H1 (cell line): Measurements from ENCODE around the gene ELFN2. TPM values are rescaled to one million over a fixed set of nuclear protein-coding genes. Genes with fewer than 3 reads are reported as not detected.

Source experiments
- CTCF ChIA-PET: fragments of 300-600 bp; sonication (Branson Sonifier 250); formaldehyde crosslinking; loops from one replicate; lab custom pipeline; 2021; ENCODE audit not compliant: partially characterized antibody; lab: Charles Lee
- POLR2A ChIA-PET: fragments of 300-600 bp; sonication (Branson Sonifier 250); formaldehyde crosslinking; loops from one replicate; lab custom pipeline; 2021; ENCODE audit warnings: inconsistent platforms; ENCODE audit not compliant: partially characterized antibody; lab: Charles Lee
- DNase-seq, 2 experiments: peaks; one replicate each; pipeline versions ENCODE4 v3.0.0 to v3.0.0-alpha.2; 2010 to 2022; ENCODE audit warnings: low spot score in 2 of 2, low read depth in 1 of 2, mixed read lengths in 1 of 2
- FAIRE-seq: peaks from 2 replicates; lab custom pipeline; 2011; peaks lifted over from hg19 to GRCh38; lab: Jason Lieb, UNC
- H2AFZ ChIP-seq: 2 replicates; pipeline ENCODE4 v1.8.1; 2012; ENCODE audit warnings: low read length, inconsistent platforms
- H2AK5ac ChIP-seq: 2 replicates; pipeline ENCODE4 v1.6.1; 2013; ENCODE audit warnings: low read depth, low read length
- H2BK120ac ChIP-seq: replicated peaks from 2 replicates; pipeline ENCODE3; 2013; ENCODE audit warnings: low read depth, low read length, inconsistent platforms
- H2BK12ac ChIP-seq: 2 replicates; pipeline ENCODE4 v1.6.1; 2013; ENCODE audit warnings: low read depth, low read length
- H2BK15ac ChIP-seq: 2 replicates; pipeline ENCODE4 v1.6.1; 2013; ENCODE audit warnings: low read length
- H2BK20ac ChIP-seq: 2 replicates; pipeline ENCODE4 v1.6.1; 2013; ENCODE audit warnings: low read length
- H2BK5ac ChIP-seq: 2 replicates; pipeline ENCODE4 v1.6.1; 2013; ENCODE audit warnings: low read depth, low read length
- H3K14ac ChIP-seq: 2 replicates; pipeline ENCODE4 v1.6.1; 2013; ENCODE audit warnings: inconsistent platforms; ENCODE audit not compliant: insufficient read length
- H3K18ac ChIP-seq: 2 replicates; pipeline ENCODE4 v1.6.1; 2013; ENCODE audit warnings: low read length; ENCODE audit errors: extremely low read depth
- H3K23ac ChIP-seq: 2 replicates; pipeline ENCODE4 v1.6.1; 2013; ENCODE audit warnings: inconsistent platforms; ENCODE audit not compliant: insufficient read length
- H3K23me2 ChIP-seq: 2 replicates; pipeline ENCODE4 v1.6.1; 2013; ENCODE audit warnings: low read depth, low read length
- H3K27ac ChIP-seq: 2 replicates; pipeline ENCODE4 v1.6.1; 2011; ENCODE audit warnings: low read depth, low read length, inconsistent platforms
- H3K27me3 ChIP-seq, 4 experiments: replicated peaks in 1 of 4; 1 replicate in 1 of 4; 2 replicates in 3 of 4; pipeline versions ENCODE4 v1.6.1 to v1.8.1; 2011 to 2013; ENCODE audit warnings: low read length in 3 of 4, mild to moderate bottlenecking in 3 of 4, inconsistent platforms in 2 of 4, mixed read lengths in 2 of 4, moderate library complexity in 1 of 4; ENCODE audit not compliant: control insufficient read depth in 3 of 4, insufficient read depth in 3 of 4; ENCODE audit errors: extremely low read depth in 1 of 4
- H3K36me3 ChIP-seq, 4 experiments: 2 replicates each; pipeline versions ENCODE4 v1.6.1 to v1.8.1; 2011 to 2013; ENCODE audit warnings: mild to moderate bottlenecking in 4 of 4, low read length in 3 of 4, moderate library complexity in 2 of 4, control low read depth in 1 of 4, inconsistent platforms in 1 of 4; ENCODE audit not compliant: insufficient read depth in 4 of 4, control insufficient read depth in 2 of 4
- H3K4ac ChIP-seq: replicated peaks from 2 replicates; pipeline ENCODE3; 2013; ENCODE audit warnings: low read length, low read depth, mixed read lengths, inconsistent platforms; ENCODE audit not compliant: insufficient read length
- H3K4me1 ChIP-seq, 4 experiments: replicated peaks in 1 of 4; 1 replicate in 1 of 4; 2 replicates in 3 of 4; pipeline versions ENCODE4 v1.6.1 to v1.8.1; 2011 to 2013; ENCODE audit warnings: low read length in 3 of 4, inconsistent platforms in 2 of 4, mixed read lengths in 1 of 4; ENCODE audit not compliant: insufficient read depth in 4 of 4, control insufficient read depth in 3 of 4
- H3K4me2 ChIP-seq, 2 experiments: 2 replicates each; pipeline versions ENCODE4 v1.6.1 to v1.8.1; 2011 to 2013; ENCODE audit warnings: low read depth in 2 of 2, low read length in 2 of 2, control low read depth in 1 of 2, inconsistent platforms in 1 of 2, mild to moderate bottlenecking in 1 of 2; ENCODE audit not compliant: insufficient read depth in 1 of 2
- H3K4me3 ChIP-seq, 4 experiments: fragments of 200-600, 300-600 bp in 1 of 4; sonication (generic), shearing (Covaris generic), sonication (Bioruptor Twin) in 1 of 4; 2 replicates each; pipeline versions ENCODE4 v1.5.1 to v1.8.1; 2011 to 2016; ENCODE audit warnings: low read length in 4 of 4, low read depth in 3 of 4, control low read depth in 2 of 4, inconsistent platforms in 2 of 4, mild to moderate bottlenecking in 2 of 4, mixed read lengths in 1 of 4, moderate library complexity in 1 of 4; ENCODE audit not compliant: insufficient read depth in 2 of 4; ENCODE audit errors: extremely low read depth in 1 of 4
- H3K56ac ChIP-seq: replicated peaks from 2 replicates; pipeline ENCODE3; 2013; ENCODE audit warnings: low read depth, mild to moderate bottlenecking, mixed read lengths, low read length, inconsistent platforms; ENCODE audit not compliant: insufficient read length
- H3K79me1 ChIP-seq: 2 replicates; pipeline ENCODE4 v1.6.1; 2013; ENCODE audit warnings: low read depth, low read length, control low read depth
- H3K79me2 ChIP-seq, 2 experiments: 2 replicates each; pipeline versions ENCODE4 v1.6.1 to v1.8.1; 2012 to 2013; ENCODE audit warnings: low read length in 2 of 2, mild to moderate bottlenecking in 2 of 2, inconsistent platforms in 1 of 2; ENCODE audit not compliant: insufficient read depth in 2 of 2, control insufficient read depth in 1 of 2
- H3K9ac ChIP-seq, 4 experiments: replicated peaks in 1 of 4; 1 replicate in 1 of 4; 2 replicates in 3 of 4; pipeline versions ENCODE4 v1.6.1 to v1.8.1; 2011 to 2013; ENCODE audit warnings: low read depth in 3 of 4, low read length in 3 of 4, control low read depth in 2 of 4, mild to moderate bottlenecking in 2 of 4, moderate library complexity in 2 of 4, inconsistent platforms in 1 of 4; ENCODE audit errors: extremely low read depth in 1 of 4
- H3K9me3 ChIP-seq, 2 experiments: 2 replicates each; pipeline versions ENCODE4 v1.6.1 to v1.8.1; 2012 to 2013; ENCODE audit warnings: mild to moderate bottlenecking in 2 of 2, moderate library complexity in 2 of 2, control low read depth in 1 of 2, inconsistent platforms in 1 of 2, low read depth in 1 of 2, low read length in 1 of 2, mixed read lengths in 1 of 2; ENCODE audit not compliant: insufficient read depth in 2 of 2
- H4K20me1 ChIP-seq, 2 experiments: replicated peaks in 1 of 2; 2 replicates each; pipeline versions ENCODE3 to v1.8.1; 2011 to 2013; ENCODE audit warnings: inconsistent platforms in 2 of 2, low read length in 2 of 2, mild to moderate bottlenecking in 1 of 2; ENCODE audit not compliant: insufficient read depth in 2 of 2, control insufficient read depth in 1 of 2
- H4K5ac ChIP-seq: 2 replicates; pipeline ENCODE4 v1.6.1; 2013; ENCODE audit warnings: low read length, low read depth, mixed read lengths, inconsistent platforms; ENCODE audit not compliant: insufficient read length
- H4K8ac ChIP-seq: 2 replicates; pipeline ENCODE4 v1.8.0; 2013; ENCODE audit warnings: mild to moderate bottlenecking, moderate library complexity, low read length, inconsistent platforms; ENCODE audit not compliant: insufficient read depth; ENCODE audit errors: extremely low read depth
- H4K91ac ChIP-seq: replicated peaks from 2 replicates; pipeline ENCODE3; 2013; ENCODE audit warnings: low read length, mixed read lengths, inconsistent platforms; ENCODE audit not compliant: insufficient read length
- BCL11A ChIP-seq, 2 experiments: IDR thresholded peaks; one replicate each; pipeline ENCODE4 v1.6.1; 2011; ENCODE audit warnings: low read depth in 2 of 2, low read length in 2 of 2, mild to moderate bottlenecking in 2 of 2
- CTCF ChIP-seq, 3 experiments: IDR thresholded peaks; 1 replicate in 2 of 3; 2 replicates in 1 of 3; pipeline versions ENCODE4 v1.5.1 to v1.6.1; 2011; ENCODE audit warnings: low read length in 3 of 3, mild to moderate bottlenecking in 3 of 3, inconsistent platforms in 2 of 3, low read depth in 1 of 3, moderate library complexity in 1 of 3; ENCODE audit not compliant: insufficient read depth in 1 of 3; ENCODE audit errors: control extremely low read depth in 1 of 3
- EP300 ChIP-seq, 2 experiments: IDR thresholded peaks; 1 replicate in 1 of 2; 2 replicates in 1 of 2; pipeline ENCODE4 v1.6.1; 2011 to 2012; ENCODE audit warnings: low read depth in 2 of 2, low read length in 2 of 2, mild to moderate bottlenecking in 2 of 2, borderline replicate concordance in 1 of 2, inconsistent platforms in 1 of 2, moderate library complexity in 1 of 2
- POLR2AphosphoS5 ChIP-seq: IDR thresholded peaks from 2 replicates; pipeline ENCODE4 v1.6.1; 2011; ENCODE audit warnings: low read depth, low read length
- SIX5 ChIP-seq: IDR thresholded peaks from 2 replicates; pipeline ENCODE4 v1.6.1; 2011; ENCODE audit warnings: mild to moderate bottlenecking, low read depth, low read length
- SP4 ChIP-seq: IDR thresholded peaks from 2 replicates; pipeline ENCODE4 v1.6.1; 2012; ENCODE audit warnings: low read length, inconsistent platforms
- TEAD4 ChIP-seq: IDR thresholded peaks from 2 replicates; pipeline ENCODE4 v1.6.1; 2012; ENCODE audit warnings: low read depth, low read length, inconsistent platforms, mixed read lengths
- WGBS, 2 experiments: shearing (Covaris generic) in 1 of 2; methylation state at CpG; one replicate each; pipeline versions ENCODE4 v1.1.6 to v1.1.7; 2013 to 2015; ENCODE audit warnings: low lambda C conversion rate in 2 of 2, mixed read lengths in 2 of 2, inconsistent platforms in 1 of 2, low coverage in 1 of 2, missing lambda C conversion rate in 1 of 2; ENCODE audit not compliant: insufficient replicate concordance in 2 of 2, insufficient coverage in 1 of 2, insufficient read length in 1 of 2; ENCODE audit errors: extremely low coverage in 1 of 2, missing lambda C conversion rate in 1 of 2; 5-methylcytosine and 5-hydroxymethylcytosine counted together
- polyA plus RNA-seq, 7 experiments: library from polyadenylated mRNA; depleted of rRNA in 3 of 7; stranded (reverse) in 5 of 7; unstranded in 2 of 7; fragments of >200 nt in 5 of 7; fragments of 200-250 nt in 2 of 7; gene quantifications; 1 replicate in 5 of 7; 2 replicates in 1 of 7; 4 replicates in 1 of 7; pipeline versions ENCODE4 v1.2.1 to v1.2.3, GENCODE V29; 2011 to 2013; ENCODE audit warnings: missing spikeins in 2 of 7, mixed read lengths in 2 of 7
- total RNA-seq: library from RNA; stranded (reverse); fragmentation: NEBNext Ultra II Directional; extraction: Animal tissue kit (Norgen Biotek cat#: 25700); gene quantifications from 2 replicates; pipeline ENCODE4 v1.2.1, GENCODE V29; 2021

The ELFN2 gene
- total and polyA plus RNA-seq, 2 of the 8 experiments (the other 6 are each of a cell fraction or from before 2014, with no cell fraction given) = 0.63 to 0.88 TPM

- no peak overlapping the region for H2BK5ac ChIP-seq
- H4K91ac ChIP-seq = no peak overlapping the region
- H2BK12ac ChIP-seq = no peak overlapping the region
- H4K8ac ChIP-seq = no peak overlapping the region
- no peak for DNase-seq
- H3K27me3 ChIP-seq = no peaks in the 10 kb centered on the region; a peak in 1 of 7 replicates
- H3K9ac ChIP-seq = no peak overlapping the region
- no peak overlapping the region for H2AFZ ChIP-seq
- H3K4me1 ChIP-seq = peaks cover 0 to 3% (median under 1%) of the 10 kb centered on the region in 4 experiments; a peak in 2 of 7 replicates
- WGBS, 2 experiments = 94% methylated on average over 3 of the region's 3 CpGs; no CpG with 5 or more reads in 1 of the 2 experiments
- H3K4me2 ChIP-seq = no peak overlapping the region
- no peaks in the 10 kb centered on the region for H3K79me1 ChIP-seq
- H2AK5ac ChIP-seq = no peak overlapping the region
- H3K36me3 ChIP-seq = no peaks in the 10 kb centered on the region
- no peak overlapping the region for H3K4ac ChIP-seq
- no peaks in the 10 kb centered on the region for H3K9me3 ChIP-seq
- TF ChIP-seq SIX5 = no peak
- no peak for TF ChIP-seq POLR2AphosphoS5
- no peak for TF ChIP-seq TEAD4
- no peak for TF ChIP-seq SP4
- TF ChIP-seq CTCF (IDR thresholded peaks at IDR 0.05; ENCODE audit: control extremely low read depth in 1 of 3, insufficient read depth in 1 of 3, low read depth in 1 of 3, low read length in 3 of 3) = no peak
- no peak for TF ChIP-seq EP300 (IDR thresholded peaks at IDR 0.05; ENCODE audit: borderline replicate concordance in 1 of 2, low read depth in 2 of 2, low read length in 2 of 2)
- no peak for TF ChIP-seq BCL11A (IDR thresholded peaks at IDR 0.05; ENCODE audit: low read depth in 2 of 2, low read length in 2 of 2)
- TF ChIP-seq, all 59 proteins: peak for 0
- H4K5ac ChIP-seq = no peak overlapping the region
- H3K27ac ChIP-seq = no peak overlapping the region
- no peak overlapping the region for H2BK15ac ChIP-seq
- H3K4me3 ChIP-seq = no peak overlapping the region
- H3K56ac ChIP-seq = no peak overlapping the region
- H3K14ac ChIP-seq = no peak overlapping the region
- H2BK120ac ChIP-seq = no peak overlapping the region
- no peaks in the 10 kb centered on the region for H4K20me1 ChIP-seq
- no peak overlapping the region for H3K18ac ChIP-seq
- no peaks in the 10 kb centered on the region for H3K79me2 ChIP-seq
- no peak overlapping the region for H2BK20ac ChIP-seq
- ChIA-PET CTCF (interaction anchor here (1.2 to 1.7 kb wide), 2 partner anchors 9 to 110 kb away, joined by 4 to 5 read pairs; no protein-coding TSS in a partner anchor), POLR2A (no interaction called here)
- no peak for FAIRE-seq
- no peak overlapping the region for H3K23ac ChIP-seq
- no peaks in the 10 kb centered on the region for H3K23me2 ChIP-seq
Measured at GRCh38 chr22:37377138-37377537, 50.1 kb downstream of the ELFN2 start.
